Ascending aorta (tissue), 2 donors: ENCODE results near the gene PLEKHG5. TPM values are rescaled to one million over a fixed set of nuclear protein-coding genes. Genes with fewer than 3 reads are reported as not detected.

Experiments
- DNase-seq, 2 donors: peaks; one replicate each; pipeline ENCODE4 v3.0.0-alpha.2; 2019; ENCODE audit warnings: low spot score in 2 of 2
- H3K27ac ChIP-seq, 2 donors: fragments of 200-600 bp; sonication (generic); one replicate each; pipeline ENCODE4 v1.5.1; 2016 to 2017; ENCODE audit warnings: mild to moderate bottlenecking in 1 of 2
- H3K27me3 ChIP-seq: fragments of 200-600 bp; sonication (generic); one replicate; pipeline ENCODE4 v1.5.1; 2017
- H3K36me3 ChIP-seq, 2 donors: fragments of 200-600 bp; sonication (generic); one replicate each; pipeline ENCODE4 v1.5.1; 2016
- H3K4me1 ChIP-seq, 2 donors: fragments of 200-600 bp; sonication (generic); one replicate each; pipeline ENCODE4 v1.5.1; 2016 to 2017; ENCODE audit warnings: mild to moderate bottlenecking in 1 of 2
- H3K4me3 ChIP-seq, 2 donors: fragments of 200-600 bp; sonication (generic); one replicate each; pipeline ENCODE4 v1.5.1; 2016 to 2017; ENCODE audit warnings: mild to moderate bottlenecking in 1 of 2
- H3K9me3 ChIP-seq, 2 donors: fragments of 200-600 bp; sonication (generic); one replicate each; pipeline ENCODE4 v1.5.1; 2016
- intact Hi-C: fragments of 100-400 bp; cut with DNase I; formaldehyde crosslinking; loops from one replicate; pipeline ENCODE4 v1.15.1; 2023
- total RNA-seq: library from RNA; depleted of rRNA; stranded (reverse); fragments of >200 nt; gene quantifications from one replicate; pipeline ENCODE4 v1.1.0, GENCODE V29; 2016
- TF ChIP-seq, protein P1 (sequence below), 3 experiments: fragments of 200-600 bp in 2 of 3; fragments of 450-650 bp in 1 of 3; sonication (generic) in 2 of 3; IDR thresholded peaks; one replicate each; pipeline ENCODE4 v1.5.1; 2016 to 2019; ENCODE audit warnings: antibody characterized with exemption in 3 of 3, mild to moderate bottlenecking in 1 of 3, moderate library complexity in 1 of 3

Gene PLEKHG5
- total RNA-seq, 1 donor from 2014 or later = 11.4 TPM

DNA sequence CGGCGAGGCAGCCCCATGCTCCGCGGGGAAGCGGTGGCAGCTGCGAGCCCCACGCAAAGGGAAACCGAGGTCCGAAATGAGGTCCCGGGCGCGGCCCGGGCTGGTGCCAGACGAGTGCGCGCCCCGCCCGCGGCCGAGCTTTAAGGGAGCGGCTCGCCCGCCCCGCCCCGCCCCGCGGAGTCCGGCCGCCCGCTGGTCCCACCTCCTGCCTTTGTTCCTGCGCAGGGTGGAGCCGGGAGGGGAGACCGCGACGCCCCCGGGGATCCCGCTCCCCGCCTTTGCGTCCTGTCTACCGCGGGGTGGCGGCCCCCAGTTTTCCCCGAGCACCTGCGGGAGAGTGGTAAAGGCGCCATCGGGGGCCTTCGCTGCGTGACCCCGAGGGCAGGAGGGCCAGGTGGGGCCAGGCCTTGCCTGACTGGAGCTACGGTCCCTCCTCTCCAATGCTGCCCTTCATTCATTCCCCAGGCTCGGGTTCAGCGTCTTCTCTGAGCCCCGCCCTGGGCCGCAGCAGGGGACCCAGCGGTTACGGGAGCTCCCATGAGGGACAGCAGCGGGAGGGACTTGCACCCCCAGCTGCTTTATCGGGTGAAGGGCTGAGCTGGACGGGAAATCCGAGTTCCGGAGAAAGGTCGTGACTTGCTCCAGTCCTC lies 71.5 kb downstream of the PLEKHG5 start, which contains the start of gene HES2:
HES2 (minus strand) TSS at position 116 of the 650 bp plus-strand sequence; CDS start at position 17, 99 bp downstream.
- peak within 1 kb of the TSS; percentile 46 to 60 for H3K4me3 ChIP-seq
- peaks cover 42% of the 10 kb centered on the region for H3K27me3 ChIP-seq
- H3K36me3 ChIP-seq = no peaks in the 10 kb centered on the region
- H3K27ac ChIP-seq = no peak within 1 kb of the TSS
- peaks cover 10 to 14% of the 10 kb centered on the region in 2 donors for H3K4me1 ChIP-seq
- no peaks in the 10 kb centered on the region for H3K9me3 ChIP-seq
- intact Hi-C loops = no loop called here
- DNase-seq = no peak
- TF ChIP-seq, protein P1, sequence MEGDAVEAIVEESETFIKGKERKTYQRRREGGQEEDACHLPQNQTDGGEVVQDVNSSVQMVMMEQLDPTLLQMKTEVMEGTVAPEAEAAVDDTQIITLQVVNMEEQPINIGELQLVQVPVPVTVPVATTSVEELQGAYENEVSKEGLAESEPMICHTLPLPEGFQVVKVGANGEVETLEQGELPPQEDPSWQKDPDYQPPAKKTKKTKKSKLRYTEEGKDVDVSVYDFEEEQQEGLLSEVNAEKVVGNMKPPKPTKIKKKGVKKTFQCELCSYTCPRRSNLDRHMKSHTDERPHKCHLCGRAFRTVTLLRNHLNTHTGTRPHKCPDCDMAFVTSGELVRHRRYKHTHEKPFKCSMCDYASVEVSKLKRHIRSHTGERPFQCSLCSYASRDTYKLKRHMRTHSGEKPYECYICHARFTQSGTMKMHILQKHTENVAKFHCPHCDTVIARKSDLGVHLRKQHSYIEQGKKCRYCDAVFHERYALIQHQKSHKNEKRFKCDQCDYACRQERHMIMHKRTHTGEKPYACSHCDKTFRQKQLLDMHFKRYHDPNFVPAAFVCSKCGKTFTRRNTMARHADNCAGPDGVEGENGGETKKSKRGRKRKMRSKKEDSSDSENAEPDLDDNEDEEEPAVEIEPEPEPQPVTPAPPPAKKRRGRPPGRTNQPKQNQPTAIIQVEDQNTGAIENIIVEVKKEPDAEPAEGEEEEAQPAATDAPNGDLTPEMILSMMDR (IDR thresholded peaks at IDR 0.05) = no peak

DNA sequence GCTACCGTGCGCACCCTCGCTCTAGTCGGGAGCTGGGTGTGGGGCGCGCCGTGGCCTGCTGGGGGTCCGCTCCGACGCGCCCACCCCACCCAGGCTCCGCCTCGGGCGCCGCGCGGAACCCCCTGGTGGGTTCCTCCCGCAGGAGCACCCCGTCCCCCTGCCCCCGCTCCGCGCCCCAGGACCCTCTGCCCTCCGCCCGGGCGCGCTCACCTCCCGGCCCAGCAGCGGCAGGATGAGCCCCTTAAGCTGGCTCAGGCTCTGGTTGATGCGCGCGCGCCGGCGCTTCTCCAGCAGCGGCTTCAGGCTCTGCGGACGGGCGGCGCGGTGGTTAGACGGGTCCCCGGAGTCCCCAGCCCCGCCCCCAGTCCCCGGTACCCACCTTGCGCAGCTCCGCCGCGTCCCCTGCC lies 72.1 kb downstream of the PLEKHG5 start:
- Histone ChIP-seq H3K4me1 (peaks cover 7 to 14% of the 10 kb centered on the region in 2 donors), H3K4me3 (peak overlapping the region; percentile 46 to 60), H3K36me3 (no peaks in the 10 kb centered on the region), H3K27ac (no peak overlapping the region), H3K27me3 (peaks cover 42% of the 10 kb centered on the region), H3K9me3 (no peaks in the 10 kb centered on the region)
- intact Hi-C loops = no loop called here
- TF ChIP-seq, protein P1 (IDR thresholded peaks at IDR 0.05) = no peak
- no peak for DNase-seq

DNA sequence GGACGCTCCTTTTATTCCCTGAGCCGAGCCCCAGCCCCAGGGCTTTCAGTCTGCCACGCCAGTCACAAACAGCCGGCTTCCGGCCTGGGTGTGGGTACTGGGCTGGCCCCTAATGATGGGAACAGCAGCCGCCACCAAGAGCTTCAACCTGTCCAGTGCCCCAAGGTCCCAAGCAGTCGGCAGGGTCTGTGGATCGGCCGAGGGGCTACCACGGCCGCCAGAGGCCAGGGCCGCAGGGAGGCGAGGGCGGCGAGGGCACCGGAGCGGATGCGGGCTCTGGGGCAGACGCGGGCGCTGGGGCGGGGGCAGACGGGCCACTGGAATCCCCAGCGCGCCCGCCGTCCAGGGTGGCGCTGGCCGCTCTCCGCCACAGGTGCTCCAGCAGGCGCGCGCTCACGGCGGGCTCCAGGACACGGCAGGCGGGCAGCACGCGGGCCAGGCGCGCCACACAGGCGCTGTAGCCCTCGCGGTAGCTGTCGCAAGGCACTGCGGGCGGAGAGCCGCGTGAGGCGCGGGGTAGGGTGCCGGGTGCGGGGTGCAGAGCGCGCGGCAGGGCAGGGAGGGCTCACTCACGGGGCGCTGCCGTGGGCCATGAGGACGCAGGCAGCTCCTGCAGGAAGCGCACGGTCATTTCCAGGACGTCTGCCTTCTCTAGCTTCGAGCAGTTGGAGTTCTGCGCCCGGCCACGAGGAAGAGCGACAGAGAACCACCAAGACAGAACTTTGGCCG lies 72.6 kb downstream of the PLEKHG5 start:
- Histone ChIP-seq H3K27me3 (peaks cover 40% of the 10 kb centered on the region), H3K9me3 (no peaks in the 10 kb centered on the region), H3K27ac (no peak overlapping the region), H3K4me1 (peaks cover 7 to 14% of the 10 kb centered on the region in 2 donors), H3K36me3 (no peaks in the 10 kb centered on the region), H3K4me3 (peak overlapping the region; percentile 46 to 60)
- no peak for DNase-seq
- TF ChIP-seq, protein P1 (IDR thresholded peaks at IDR 0.05) = no peak
- intact Hi-C loops = no loop called here

DNA sequence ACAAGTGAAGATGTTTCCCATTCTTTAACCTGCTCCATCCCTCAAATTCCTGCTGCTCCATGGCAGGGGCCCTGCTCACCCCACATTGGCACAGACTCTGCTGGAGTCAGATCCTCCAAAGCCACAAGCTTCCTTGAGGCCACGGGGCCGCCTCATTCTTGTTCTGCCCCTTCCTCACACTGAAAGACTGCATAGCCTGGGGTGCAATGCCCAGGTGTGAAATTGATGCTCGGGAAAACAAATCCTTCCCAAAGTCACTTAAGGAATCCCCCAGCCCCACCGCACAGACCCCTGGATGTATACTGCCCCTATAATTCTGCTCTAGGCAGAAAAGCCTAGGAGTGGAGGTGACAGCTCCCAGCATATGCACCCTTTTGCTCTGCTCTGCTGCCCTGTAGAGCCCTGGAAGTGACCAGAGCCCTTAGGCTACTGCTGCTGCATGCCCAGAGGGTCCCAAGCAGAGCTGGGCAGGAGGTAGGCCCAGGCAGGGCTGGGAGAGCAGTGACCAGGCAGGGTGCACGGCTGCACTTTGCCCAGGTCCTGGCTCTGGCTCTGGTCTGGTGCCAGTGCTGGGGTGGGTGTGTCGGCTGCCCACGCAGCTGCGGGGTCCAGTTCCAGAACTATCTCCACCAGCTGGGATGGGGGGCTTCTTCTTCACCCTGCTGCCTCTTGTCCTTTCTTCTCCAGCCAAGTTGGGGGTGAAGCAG lies 73.4 kb downstream of the PLEKHG5 start:
- H3K27me3 ChIP-seq = peaks cover 40% of the 10 kb centered on the region
- no peak for DNase-seq
- H3K27ac ChIP-seq = no peak overlapping the region
- TF ChIP-seq, protein P1 (IDR thresholded peaks at IDR 0.05) = no peak
- H3K9me3 ChIP-seq = no peaks in the 10 kb centered on the region
- peaks cover 7 to 8% of the 10 kb centered on the region in 2 donors for H3K4me1 ChIP-seq
- no peak overlapping the region for H3K4me3 ChIP-seq
- intact Hi-C loops = no loop called here
- no peaks in the 10 kb centered on the region for H3K36me3 ChIP-seq

Other genes starting within 250 kb of the PLEKHG5 start
- gene HES3, start 247.5 kb downstream of the PLEKHG5 start, total RNA-seq = not detected
- gene GPR153, start 230.6 kb downstream of the PLEKHG5 start, total RNA-seq = 24.3 TPM
- 16.1 TPM for gene ACOT7, start 97.9 kb downstream of the PLEKHG5 start, total RNA-seq
- gene HES2, start 71.7 kb downstream of the PLEKHG5 start, total RNA-seq = not detected
- gene ESPN, start 66.9 kb downstream of the PLEKHG5 start, total RNA-seq = 2.2 TPM
- gene TNFRSF25, start 25.5 kb downstream of the PLEKHG5 start, total RNA-seq = 18.0 TPM
- gene NOL9, start 62.8 kb upstream of the PLEKHG5 start, total RNA-seq = 31.0 TPM
- not detected for gene TAS1R1, start 63.6 kb upstream of the PLEKHG5 start, total RNA-seq
- gene ZBTB48, start 88.3 kb upstream of the PLEKHG5 start, total RNA-seq = 106 TPM
- gene KLHL21, start 111.2 kb upstream of the PLEKHG5 start, total RNA-seq = 147 TPM
- 1.5 TPM for gene PHF13, start 122.1 kb upstream of the PLEKHG5 start, total RNA-seq
- 9.3 TPM for gene THAP3, start 133.2 kb upstream of the PLEKHG5 start, total RNA-seq
- gene DNAJC11, start 210.1 kb upstream of the PLEKHG5 start, total RNA-seq = 12.9 TPM